Transverse colon (tissue), 4 donors: ENCODE data around the gene ARHGAP18. TPM values are rescaled to one million over a fixed set of nuclear protein-coding genes. Genes with fewer than 3 reads are reported as not detected.

ENCODE experiments used
- DNase-seq: peaks from one replicate; pipeline ENCODE4 v3.0.0-alpha.2; 2019
- H3K27ac ChIP-seq, 4 donors: fragments of 200-600 bp; sonication (generic); 2 replicates each; pipeline ENCODE4 v1.5.1; 2016 to 2018; ENCODE audit warnings: inconsistent platforms in 4 of 4
- H3K27me3 ChIP-seq: fragments of 200-600 bp; sonication (generic); 2 replicates; pipeline ENCODE4 v1.5.1; 2017; ENCODE audit warnings: inconsistent platforms
- H3K36me3 ChIP-seq, 4 donors: fragments of 200-600 bp; sonication (generic); 2 replicates each; pipeline ENCODE4 v1.5.1; 2017 to 2019; ENCODE audit warnings: inconsistent platforms in 4 of 4
- H3K4me1 ChIP-seq, 4 donors: fragments of 200-600 bp; sonication (generic); 2 replicates each; pipeline ENCODE4 v1.5.1; 2017 to 2020; ENCODE audit warnings: inconsistent platforms in 4 of 4
- H3K4me3 ChIP-seq, 4 donors: fragments of 200-600 bp; sonication (generic); 1 replicate in 1 of 4; 2 replicates in 3 of 4; pipeline versions ENCODE4 v1.5.1 to v1.6.1; 2017 to 2019; ENCODE audit warnings: inconsistent platforms in 4 of 4
- H3K9me3 ChIP-seq, 2 donors: fragments of 200-600 bp; sonication (generic); 2 replicates each; pipeline ENCODE4 v1.5.1; 2017 to 2019; ENCODE audit warnings: inconsistent platforms in 2 of 2
- EP300 ChIP-seq: sonication (generic); formaldehyde crosslinking; IDR thresholded peaks from one replicate; pipeline ENCODE4 v1.6.1; 2017; ENCODE audit warnings: antibody characterized with exemption, low read depth
- POLR2A ChIP-seq: fragments of 450-650 bp; IDR thresholded peaks from one replicate; pipeline ENCODE4 v1.6.1; 2016; ENCODE audit warnings: antibody characterized with exemption, mild to moderate bottlenecking, moderate library complexity
- POLR2AphosphoS5 ChIP-seq, 3 donors: sonication (generic); formaldehyde crosslinking; IDR thresholded peaks; one replicate each; pipeline ENCODE4 v1.6.1; 2016; ENCODE audit warnings: antibody characterized with exemption in 3 of 3
- WGBS, 2 donors: methylation state at CpG; one replicate each; pipeline ENCODE4 v1.1.5; 2018; ENCODE audit warnings: low coverage in 1 of 2; 5-methylcytosine and 5-hydroxymethylcytosine counted together
- in situ Hi-C, 4 donors: fragments of 200-750 bp; cut with MboI; loops; one replicate each; pipeline versions ENCODE4 v1.15.0 to v1.15.1; 2017; ENCODE audit warnings: low sequenced_read_pairs in 3 of 4, low pct_ligation_motif_present in 1 of 4, low pct_unique_long_range_greater_than_20kb in 1 of 4
- intact Hi-C: fragments of 100-400 bp; cut with DNase I; formaldehyde crosslinking; loops from one replicate; pipeline ENCODE4 v1.15.1; 2023; ENCODE audit warnings: low total_unique reads
- total RNA-seq, 4 donors: library from RNA; depleted of rRNA; stranded (reverse); fragments of >200 nt; gene quantifications; one replicate each; pipeline ENCODE4 v1.1.0, GENCODE V29; 2016
- TF ChIP-seq, protein P1 (sequence below), 5 experiments: fragments of 200-600 bp in 3 of 5; fragments of 450-650 bp in 2 of 5; sonication (generic) in 3 of 5; IDR thresholded peaks; 1 replicate in 2 of 5; 2 replicates in 3 of 5; pipeline ENCODE4 v1.5.1; 2016 to 2017; ENCODE audit warnings: antibody characterized with exemption in 5 of 5, inconsistent platforms in 3 of 5, mild to moderate bottlenecking in 2 of 5, moderate library complexity in 1 of 5

Gene ARHGAP18
- total RNA-seq, 4 donors from 2014 or later, result 5.2 to 21.8 (median 13.0) TPM

DNA sequence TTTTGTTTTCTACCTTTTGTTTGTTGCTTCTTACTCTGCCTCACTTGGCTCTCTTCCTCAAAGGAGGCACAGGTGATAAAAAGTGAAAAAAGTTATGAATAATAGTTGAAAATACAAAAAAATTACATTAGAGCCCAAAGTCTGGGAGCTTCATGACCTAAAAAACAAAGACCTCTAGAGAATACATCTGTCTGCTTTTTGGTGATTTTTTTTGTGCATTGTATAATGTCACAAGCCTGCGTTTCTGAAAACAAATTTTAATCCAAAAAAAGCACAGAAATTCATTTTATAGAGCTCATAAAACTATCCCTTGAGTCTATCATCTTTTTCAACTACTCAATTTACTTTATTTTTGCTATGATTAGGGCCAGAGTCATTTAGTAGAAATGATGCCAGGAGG is 41.4 kb upstream of the ARHGAP18 start:
- no peaks in the 10 kb centered on the region for H3K36me3 ChIP-seq
- H3K9me3 ChIP-seq, result no peaks in the 10 kb centered on the region
- no peak for DNase-seq
- intact Hi-C loops (no loop called here), in situ Hi-C loops (no loop called here)
- peaks cover 0 to 25% (median 1%) of the 10 kb centered on the region in 4 donors for H3K4me1 ChIP-seq
- H3K4me3 ChIP-seq, result no peak overlapping the region
- WGBS, 2 donors, result 50 to 67% methylated on average over 1 of the region's 1 CpG
- no peaks in the 10 kb centered on the region for H3K27me3 ChIP-seq
- H3K27ac ChIP-seq, result peak overlapping the region in 1 of 4 donors; percentile 10
- TF ChIP-seq POLR2A (no peak), POLR2AphosphoS5 (IDR thresholded peaks at IDR 0.05) (no peak), EP300 (no peak)
- TF ChIP-seq, protein P1, sequence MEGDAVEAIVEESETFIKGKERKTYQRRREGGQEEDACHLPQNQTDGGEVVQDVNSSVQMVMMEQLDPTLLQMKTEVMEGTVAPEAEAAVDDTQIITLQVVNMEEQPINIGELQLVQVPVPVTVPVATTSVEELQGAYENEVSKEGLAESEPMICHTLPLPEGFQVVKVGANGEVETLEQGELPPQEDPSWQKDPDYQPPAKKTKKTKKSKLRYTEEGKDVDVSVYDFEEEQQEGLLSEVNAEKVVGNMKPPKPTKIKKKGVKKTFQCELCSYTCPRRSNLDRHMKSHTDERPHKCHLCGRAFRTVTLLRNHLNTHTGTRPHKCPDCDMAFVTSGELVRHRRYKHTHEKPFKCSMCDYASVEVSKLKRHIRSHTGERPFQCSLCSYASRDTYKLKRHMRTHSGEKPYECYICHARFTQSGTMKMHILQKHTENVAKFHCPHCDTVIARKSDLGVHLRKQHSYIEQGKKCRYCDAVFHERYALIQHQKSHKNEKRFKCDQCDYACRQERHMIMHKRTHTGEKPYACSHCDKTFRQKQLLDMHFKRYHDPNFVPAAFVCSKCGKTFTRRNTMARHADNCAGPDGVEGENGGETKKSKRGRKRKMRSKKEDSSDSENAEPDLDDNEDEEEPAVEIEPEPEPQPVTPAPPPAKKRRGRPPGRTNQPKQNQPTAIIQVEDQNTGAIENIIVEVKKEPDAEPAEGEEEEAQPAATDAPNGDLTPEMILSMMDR (IDR thresholded peaks at IDR 0.05), result no peak

DNA sequence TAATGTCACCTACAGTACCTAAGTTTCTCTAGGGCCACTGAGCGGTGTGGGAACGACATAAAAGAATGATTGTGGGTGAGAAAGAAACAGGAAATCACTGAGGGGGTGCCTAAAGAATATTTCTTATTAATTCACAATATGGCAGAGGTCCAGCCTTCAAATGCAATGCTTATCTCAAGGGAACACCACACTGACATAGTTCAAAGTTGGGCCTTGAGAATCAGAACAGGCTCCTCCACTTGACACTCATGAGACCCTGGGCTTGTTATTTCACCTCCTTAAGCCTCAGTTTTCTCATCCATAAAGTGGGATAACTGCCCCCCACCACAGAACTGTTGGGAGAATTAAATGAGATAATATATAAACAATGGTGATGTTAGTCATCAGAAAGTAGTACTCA is 40.4 kb upstream of the ARHGAP18 start:
- peak overlapping the region in 3 of 4 donors; percentile 56 to 68 (median 59) for H3K27ac ChIP-seq
- in situ Hi-C loops, result no loop called here
- 78 to 90% methylated on average over 2 of the region's 2 CpGs for WGBS, 2 donors

DNA sequence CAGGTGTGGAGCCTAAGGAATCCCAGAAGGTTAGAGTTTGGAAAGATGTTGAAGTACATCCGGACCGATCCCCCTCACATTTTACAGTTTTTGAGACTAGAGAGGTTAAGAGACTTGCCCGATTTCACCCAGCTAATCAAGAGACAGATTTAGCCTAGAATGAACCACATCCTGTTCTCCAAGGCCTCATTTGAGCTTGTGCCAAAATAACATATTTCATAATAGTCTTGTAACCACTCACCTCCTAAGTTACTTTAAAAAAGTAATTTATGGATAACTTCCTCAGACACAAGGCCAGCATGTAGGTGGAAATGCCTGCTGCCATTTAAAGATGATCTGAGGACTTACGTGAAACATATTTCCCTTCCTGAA is 39.8 kb upstream of the ARHGAP18 start:
- Histone ChIP-seq H3K4me3 (no peak overlapping the region), H3K27me3 (no peaks in the 10 kb centered on the region), H3K27ac (peak overlapping the region; percentile 50 to 68 (median 58)), H3K9me3 (no peaks in the 10 kb centered on the region), H3K36me3 (no peaks in the 10 kb centered on the region), H3K4me1 (peaks cover 0 to 30% (median 1%) of the 10 kb centered on the region in 4 donors)
- intact Hi-C loops (loop anchor here (5.0 kb wide), 1 partner anchor 142 kb away; no protein-coding TSS in a partner anchor), in situ Hi-C loops (loop anchor here in 3 of 4 donors (25.0 kb wide), 2 partner anchors 137 to 262 kb away; no protein-coding TSS in a partner anchor)
- WGBS, 2 donors, result 49 to 55% methylated on average over 4 of the region's 4 CpGs
- no peak for DNase-seq
- TF ChIP-seq POLR2A (no peak), POLR2AphosphoS5 (IDR thresholded peaks at IDR 0.05) (no peak), EP300 (no peak)
- TF ChIP-seq, protein P1 (IDR thresholded peaks at IDR 0.05), result no peak

More for the DNA sequence above, 40.4 kb upstream of the ARHGAP18 start:
- H3K4me1 ChIP-seq, result peaks cover 0 to 25% (median 1%) of the 10 kb centered on the region in 4 donors
- DNase-seq, result no peak
- TF ChIP-seq POLR2AphosphoS5 (IDR thresholded peaks at IDR 0.05) (no peak), EP300 (no peak), POLR2A (no peak)
- TF ChIP-seq, protein P1 (IDR thresholded peaks at IDR 0.05), result no peak
- H3K4me3 ChIP-seq, result no peak overlapping the region
- H3K36me3 ChIP-seq, result no peaks in the 10 kb centered on the region
- no peaks in the 10 kb centered on the region for H3K27me3 ChIP-seq
- no peaks in the 10 kb centered on the region for H3K9me3 ChIP-seq
- intact Hi-C loops, result no loop called here

DNA sequence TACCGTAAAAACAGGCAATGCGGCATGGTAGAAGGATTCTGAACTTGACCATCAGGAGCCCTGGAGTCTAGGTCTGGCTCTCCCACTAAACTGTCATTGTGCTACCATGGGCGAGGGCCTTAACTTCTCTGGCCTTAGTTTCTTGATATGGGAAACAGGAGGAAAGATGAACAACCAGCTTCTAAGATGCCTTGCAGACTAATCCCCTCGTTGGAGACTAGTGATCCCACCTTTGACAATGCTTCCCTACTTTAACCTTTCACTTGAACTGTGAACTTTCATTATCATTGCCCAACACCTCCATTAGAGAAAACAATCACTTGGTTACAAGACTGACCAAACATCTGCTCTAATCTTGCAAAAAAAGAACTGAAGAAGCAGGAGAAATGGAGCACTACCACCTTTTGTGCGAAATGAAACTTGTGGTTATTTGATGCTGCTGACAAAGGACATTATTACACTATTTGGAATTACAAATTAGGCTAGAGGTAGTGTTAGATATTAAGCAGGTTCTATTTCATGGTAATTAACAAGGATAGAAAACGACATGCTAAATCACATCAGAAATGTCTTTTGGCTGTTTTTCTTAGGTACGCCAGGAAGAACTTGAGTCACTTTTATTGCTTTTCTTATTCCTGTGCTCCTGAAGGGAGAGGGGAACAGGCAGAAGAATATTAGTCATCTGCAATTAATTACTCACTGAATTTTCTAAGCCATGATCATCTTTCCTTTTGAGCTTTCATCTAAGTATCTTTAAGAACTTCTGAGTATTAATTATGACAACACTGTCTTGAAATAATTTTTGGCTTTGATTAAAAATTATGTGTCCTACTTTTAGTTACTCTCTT is 39.1 kb upstream of the ARHGAP18 start:
- no peak for DNase-seq
- Histone ChIP-seq H3K4me1 (peaks cover 0 to 33% (median 1%) of the 10 kb centered on the region in 4 donors), H3K36me3 (no peaks in the 10 kb centered on the region), H3K27me3 (no peaks in the 10 kb centered on the region), H3K27ac (peak overlapping the region; percentile 50 to 68 (median 58)), H3K9me3 (no peaks in the 10 kb centered on the region), H3K4me3 (no peak overlapping the region)
- intact Hi-C loops, result loop anchor here (5.0 kb wide), 1 partner anchor 142 kb away; no protein-coding TSS in a partner anchor
- in situ Hi-C loops, result loop anchor here in 3 of 4 donors (25.0 kb wide), 2 partner anchors 137 to 262 kb away; no protein-coding TSS in a partner anchor
- TF ChIP-seq POLR2A (no peak), POLR2AphosphoS5 (IDR thresholded peaks at IDR 0.05) (no peak), EP300 (no peak)
- TF ChIP-seq, protein P1 (IDR thresholded peaks at IDR 0.05), result no peak
- 74 to 79% methylated on average over 6 to 7 of the region's 7 CpGs for WGBS, 2 donors
